ENCODE data around the gene BAIAP2L1.

Gene BAIAP2L1

DNA sequence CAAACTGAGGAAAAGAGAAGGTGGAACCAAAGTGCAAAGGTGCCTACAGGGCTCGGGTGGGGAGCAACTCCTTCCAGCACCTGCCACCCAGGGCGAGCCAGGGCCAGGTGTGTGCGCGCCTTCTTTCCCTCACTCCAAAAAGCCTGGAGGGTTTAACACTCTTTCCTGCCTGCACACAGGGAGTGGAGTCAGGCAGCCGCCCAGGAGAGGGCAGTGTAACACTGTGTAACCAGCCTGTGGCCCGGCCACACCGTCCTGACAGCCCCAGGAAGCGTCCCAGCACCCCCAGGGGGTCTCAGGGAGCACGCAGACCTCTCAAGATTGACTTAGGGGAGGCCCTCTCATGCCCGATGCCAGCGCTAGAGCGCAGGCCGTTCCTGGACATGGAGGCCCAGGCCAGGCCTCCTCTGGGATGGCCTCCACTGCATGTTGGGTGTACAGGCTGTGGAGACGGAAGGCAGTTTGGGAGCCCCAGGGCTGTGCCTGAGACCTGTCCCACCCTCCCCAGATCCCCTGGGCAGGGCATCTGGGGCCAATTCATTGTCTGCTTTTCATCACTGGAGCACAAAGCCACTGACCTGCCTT lies 106.0 kb downstream of the BAIAP2L1 start:
- H3K27ac ChIP-seq (ENCODE audit: low read depth, low read length), result no peak overlapping the region
- H3K4me1 ChIP-seq (ENCODE audit: control insufficient read depth, insufficient read depth, low read length, unreplicated experiment), result no peaks in the 10 kb centered on the region
- no peak overlapping the region for H2AFZ ChIP-seq (ENCODE audit: low read length, unreplicated experiment)
- H3K4me3 ChIP-seq (ENCODE audit: low read depth, low read length), result no peak overlapping the region
- H3K79me2 ChIP-seq (ENCODE audit: control insufficient read depth, insufficient read depth, low read length, unreplicated experiment), result peaks cover 8% of the 10 kb centered on the region
- H3K27me3 ChIP-seq (ENCODE audit: insufficient read depth, low read length), result no peaks in the 10 kb centered on the region
- H3K36me3 ChIP-seq (ENCODE audit: insufficient read depth, low read length), result peaks cover 6% of the 10 kb centered on the region; the same call in 1 of the 2 replicates

DNA sequence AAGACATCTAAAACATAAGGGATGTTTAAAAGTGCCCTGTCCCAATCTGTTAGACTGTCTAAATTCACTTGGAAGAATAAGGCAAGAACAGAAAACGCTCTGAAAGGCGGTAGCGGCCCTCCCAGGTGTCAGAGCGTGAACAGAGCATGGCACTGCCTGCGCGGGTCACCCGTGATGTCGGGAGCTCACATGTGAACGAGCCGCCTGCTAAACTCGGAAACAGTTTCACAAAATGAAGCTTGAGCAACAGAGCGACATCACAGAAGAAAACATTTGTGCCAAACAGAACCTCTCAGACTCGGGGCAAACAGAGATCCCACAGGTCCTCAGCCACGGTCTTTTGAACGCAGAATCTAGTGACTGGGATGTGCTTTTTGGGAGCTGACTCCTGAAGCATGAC lies 106.6 kb downstream of the BAIAP2L1 start:
- no peak overlapping the region for H3K4me3 ChIP-seq (ENCODE audit: low read depth, low read length)
- H3K27ac ChIP-seq (ENCODE audit: low read depth, low read length), result no peak overlapping the region
- no peaks in the 10 kb centered on the region for H3K27me3 ChIP-seq (ENCODE audit: insufficient read depth, low read length)
- H3K4me1 ChIP-seq (ENCODE audit: control insufficient read depth, insufficient read depth, low read length, unreplicated experiment), result peaks cover 2% of the 10 kb centered on the region
- peaks cover 6% of the 10 kb centered on the region; the same call in 1 of the 2 replicates for H3K36me3 ChIP-seq (ENCODE audit: insufficient read depth, low read length)
- no peak overlapping the region for H2AFZ ChIP-seq (ENCODE audit: low read length, unreplicated experiment)
- peaks cover 14% of the 10 kb centered on the region for H3K79me2 ChIP-seq (ENCODE audit: control insufficient read depth, insufficient read depth, low read length, unreplicated experiment)

DNA sequence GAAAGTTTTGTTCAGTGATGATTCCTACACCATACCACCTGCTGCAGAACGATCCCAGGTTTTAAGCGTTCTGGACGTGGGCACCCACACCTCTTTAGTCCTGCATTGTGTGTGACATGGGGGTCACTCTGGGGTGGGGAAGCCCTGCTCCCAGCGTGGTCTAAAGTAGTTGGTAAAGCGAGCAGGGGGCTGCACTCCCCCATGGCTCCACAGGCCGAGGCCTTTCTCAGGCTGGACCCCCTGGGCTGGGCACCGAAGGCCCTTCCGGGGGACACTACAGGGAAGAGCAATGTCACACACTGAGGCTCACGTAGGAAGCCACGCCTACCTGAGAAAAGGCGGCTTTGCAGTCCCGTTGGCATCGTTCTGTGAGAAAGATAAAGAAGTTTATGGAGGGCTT lies 107.1 kb downstream of the BAIAP2L1 start:
- Histone ChIP-seq H3K4me1 (ENCODE audit: control insufficient read depth, insufficient read depth, low read length, unreplicated experiment) (peaks cover 3% of the 10 kb centered on the region), H2AFZ (ENCODE audit: low read length, unreplicated experiment) (no peak overlapping the region), H3K79me2 (ENCODE audit: control insufficient read depth, insufficient read depth, low read length, unreplicated experiment) (peaks cover 20% of the 10 kb centered on the region), H3K36me3 (ENCODE audit: insufficient read depth, low read length) (peaks cover 6% of the 10 kb centered on the region; the same call in 1 of the 2 replicates), H3K27me3 (ENCODE audit: insufficient read depth, low read length) (no peaks in the 10 kb centered on the region), H3K4me3 (ENCODE audit: low read depth, low read length) (no peak overlapping the region), H3K27ac (ENCODE audit: low read depth, low read length) (no peak overlapping the region)

DNA sequence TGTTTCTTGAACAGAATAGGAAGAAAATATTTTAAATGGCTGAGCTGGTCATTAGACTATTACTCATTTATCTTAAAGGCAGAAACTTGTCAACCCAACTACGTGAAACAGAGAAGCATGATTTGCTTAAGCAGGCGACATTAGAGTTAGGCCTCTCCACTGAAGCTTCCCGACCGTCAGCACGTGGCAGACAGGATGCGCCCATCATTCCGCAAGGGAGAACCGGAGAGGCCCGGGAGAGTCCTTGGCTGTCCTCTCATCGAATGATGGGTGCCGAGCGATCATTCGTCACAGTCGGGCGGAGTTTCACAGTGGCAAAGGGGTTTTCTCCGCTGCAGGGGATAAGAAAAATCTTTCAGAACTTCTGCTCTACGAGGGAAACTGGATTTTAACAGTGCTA lies 107.6 kb downstream of the BAIAP2L1 start:
- no peak overlapping the region for H3K27ac ChIP-seq (ENCODE audit: low read depth, low read length)
- peaks cover 6% of the 10 kb centered on the region; the same call in 1 of the 2 replicates for H3K36me3 ChIP-seq (ENCODE audit: insufficient read depth, low read length)

DNA sequence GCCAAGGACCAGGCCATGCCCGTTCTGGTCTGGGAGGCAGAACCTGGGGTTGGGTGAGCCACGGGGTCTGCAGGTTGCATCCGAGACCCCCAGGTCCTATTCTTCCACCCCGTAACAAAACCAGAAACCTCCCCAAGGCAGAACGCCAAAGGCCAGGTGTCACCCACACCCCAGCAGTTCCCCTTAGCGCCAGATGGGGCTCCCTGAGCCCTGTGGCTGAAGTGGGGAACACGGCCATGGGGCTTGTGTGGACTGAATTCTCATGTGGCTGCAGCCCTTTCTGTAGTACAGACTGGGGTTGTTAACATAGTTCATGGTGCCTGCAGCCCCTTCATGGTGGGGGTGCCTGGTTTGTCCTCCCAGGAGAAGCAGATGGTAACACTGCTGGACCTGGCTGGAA lies 109.2 kb downstream of the BAIAP2L1 start:
- H3K4me1 ChIP-seq (ENCODE audit: control insufficient read depth, insufficient read depth, low read length, unreplicated experiment), result peaks cover 19% of the 10 kb centered on the region
- H3K79me2 ChIP-seq (ENCODE audit: control insufficient read depth, insufficient read depth, low read length, unreplicated experiment), result peaks cover 40% of the 10 kb centered on the region
- peaks cover 6% of the 10 kb centered on the region; the same call in 1 of the 2 replicates for H3K36me3 ChIP-seq (ENCODE audit: insufficient read depth, low read length)
- H3K27me3 ChIP-seq (ENCODE audit: insufficient read depth, low read length), result no peaks in the 10 kb centered on the region
- H3K4me3 ChIP-seq (ENCODE audit: low read depth, low read length), result no peak overlapping the region
- no peak overlapping the region for H3K27ac ChIP-seq (ENCODE audit: low read depth, low read length)
- no peak overlapping the region for H2AFZ ChIP-seq (ENCODE audit: low read length, unreplicated experiment)

More for the DNA sequence above, 107.6 kb downstream of the BAIAP2L1 start:
- H3K4me1 ChIP-seq (ENCODE audit: control insufficient read depth, insufficient read depth, low read length, unreplicated experiment), result peaks cover 4% of the 10 kb centered on the region
- no peak overlapping the region for H2AFZ ChIP-seq (ENCODE audit: low read length, unreplicated experiment)
- peaks cover 25% of the 10 kb centered on the region for H3K79me2 ChIP-seq (ENCODE audit: control insufficient read depth, insufficient read depth, low read length, unreplicated experiment)
- no peak overlapping the region for H3K4me3 ChIP-seq (ENCODE audit: low read depth, low read length)
- H3K27me3 ChIP-seq (ENCODE audit: insufficient read depth, low read length), result no peaks in the 10 kb centered on the region

DNA sequence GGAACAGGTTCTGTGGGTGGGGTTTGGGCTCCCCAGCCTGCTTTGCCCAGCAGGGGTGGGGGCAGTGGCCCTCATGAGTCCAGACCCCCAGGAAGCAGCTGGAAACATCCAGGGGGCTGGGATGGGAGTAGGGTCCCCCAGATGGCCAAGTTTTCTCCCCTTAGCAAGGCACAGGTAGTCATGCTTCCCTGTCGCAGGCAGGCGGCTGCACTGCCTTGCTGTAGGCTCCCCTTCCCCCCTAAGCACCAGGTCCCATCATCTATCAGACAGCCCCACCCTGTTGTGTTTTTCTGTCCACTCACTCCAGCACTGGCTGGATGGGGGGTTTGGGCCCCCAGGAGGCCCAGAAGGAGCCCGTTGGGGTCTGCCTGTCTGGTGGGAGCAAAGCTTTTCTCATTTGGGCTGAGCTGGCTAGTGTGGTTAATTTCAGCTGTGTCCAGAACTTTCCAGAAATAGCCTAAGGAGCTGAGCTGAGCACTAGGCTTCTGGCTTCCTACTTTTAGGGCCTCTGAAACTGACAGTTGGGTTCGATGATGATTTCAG lies 111.5 kb downstream of the BAIAP2L1 start:
- H3K27ac ChIP-seq (ENCODE audit: low read depth, low read length), result no peak overlapping the region
- no peak overlapping the region for H2AFZ ChIP-seq (ENCODE audit: low read length, unreplicated experiment)
- H3K27me3 ChIP-seq (ENCODE audit: insufficient read depth, low read length), result no peaks in the 10 kb centered on the region
- H3K4me3 ChIP-seq (ENCODE audit: low read depth, low read length), result no peak overlapping the region
- peaks cover 6% of the 10 kb centered on the region; the same call in 1 of the 2 replicates for H3K36me3 ChIP-seq (ENCODE audit: insufficient read depth, low read length)
- peaks cover 63% of the 10 kb centered on the region for H3K79me2 ChIP-seq (ENCODE audit: control insufficient read depth, insufficient read depth, low read length, unreplicated experiment)
- peaks cover 42% of the 10 kb centered on the region for H3K4me1 ChIP-seq (ENCODE audit: control insufficient read depth, insufficient read depth, low read length, unreplicated experiment)

DNA sequence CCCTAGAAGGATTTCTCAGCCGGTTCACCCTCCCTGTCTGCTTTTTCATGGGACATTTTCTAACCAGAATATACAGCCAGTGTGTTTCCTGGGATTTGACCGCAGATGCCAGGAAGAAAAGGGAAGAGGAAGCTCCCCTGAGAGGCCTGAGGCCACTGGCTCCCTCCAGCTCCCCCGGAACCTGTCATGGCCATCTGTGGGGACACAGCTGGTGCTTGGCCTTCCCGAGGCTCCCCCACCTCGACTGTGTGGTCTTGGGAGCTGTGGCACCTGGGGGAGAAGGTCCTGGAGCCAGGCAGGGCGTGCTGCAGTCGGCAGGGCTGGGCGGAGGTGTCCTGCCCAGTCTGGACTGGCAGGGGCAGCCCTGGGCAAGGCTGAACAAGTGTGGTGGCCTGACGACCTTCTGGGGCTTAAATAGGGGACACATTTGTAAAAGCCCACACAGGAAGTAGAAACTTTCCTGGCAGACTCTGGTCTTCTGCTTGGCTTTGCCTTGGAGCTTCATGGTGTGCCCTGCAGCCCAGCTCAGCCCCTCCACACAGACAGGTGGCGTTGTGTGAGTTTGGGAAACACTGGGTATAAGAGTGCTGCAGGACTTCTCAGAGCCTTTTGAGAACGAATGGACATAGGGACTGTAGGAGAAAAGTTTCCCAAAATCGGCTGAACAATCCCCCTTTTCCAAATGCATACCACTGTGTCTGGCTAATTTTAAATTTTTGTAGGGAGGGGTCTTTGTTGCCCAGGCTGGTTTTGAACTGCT lies 112.6 kb downstream of the BAIAP2L1 start:
- H3K79me2 ChIP-seq (ENCODE audit: control insufficient read depth, insufficient read depth, low read length, unreplicated experiment), result peaks cover 75% of the 10 kb centered on the region
- peaks cover 4% of the 10 kb centered on the region; the same call in 1 of the 2 replicates for H3K36me3 ChIP-seq (ENCODE audit: insufficient read depth, low read length)
- H2AFZ ChIP-seq (ENCODE audit: low read length, unreplicated experiment), result no peak overlapping the region
- H3K4me1 ChIP-seq (ENCODE audit: control insufficient read depth, insufficient read depth, low read length, unreplicated experiment), result peaks cover 51% of the 10 kb centered on the region
- H3K4me3 ChIP-seq (ENCODE audit: low read depth, low read length), result no peak overlapping the region
- H3K27ac ChIP-seq (ENCODE audit: low read depth, low read length), result no peak overlapping the region
- no peaks in the 10 kb centered on the region for H3K27me3 ChIP-seq (ENCODE audit: insufficient read depth, low read length)

DNA sequence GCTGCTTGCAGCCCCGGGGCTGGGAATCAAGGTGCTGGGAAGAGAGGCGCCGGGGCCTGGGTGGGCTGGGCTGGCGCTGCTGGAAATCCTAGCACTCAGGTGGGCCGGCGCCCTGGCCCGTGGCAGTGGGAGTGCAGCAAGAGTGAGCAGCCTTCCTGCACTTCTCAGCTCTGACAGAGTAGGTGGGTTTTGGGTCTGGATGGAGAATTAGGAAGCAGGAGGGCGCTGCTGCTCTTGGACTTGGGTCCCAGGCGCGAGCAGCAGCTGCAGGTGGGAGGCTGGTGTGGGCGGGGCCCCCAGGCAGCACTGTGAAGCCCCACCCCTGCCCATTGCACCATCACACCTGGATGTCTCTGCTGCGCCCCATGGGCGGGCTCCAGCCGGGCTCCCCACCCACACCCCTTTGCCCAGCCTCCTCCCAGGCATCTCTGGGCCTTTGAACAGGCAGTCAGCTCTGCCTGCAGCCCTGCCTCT lies 113.4 kb downstream of the BAIAP2L1 start:
- H3K79me2 ChIP-seq (ENCODE audit: control insufficient read depth, insufficient read depth, low read length, unreplicated experiment), result peaks cover 82% of the 10 kb centered on the region
- H3K27me3 ChIP-seq (ENCODE audit: insufficient read depth, low read length), result no peaks in the 10 kb centered on the region
- peaks cover 4% of the 10 kb centered on the region; the same call in 1 of the 2 replicates for H3K36me3 ChIP-seq (ENCODE audit: insufficient read depth, low read length)
- H2AFZ ChIP-seq (ENCODE audit: low read length, unreplicated experiment), result no peak overlapping the region
- peak overlapping the region; percentile 78; the same call in 1 of the 2 replicates for H3K27ac ChIP-seq (ENCODE audit: low read depth, low read length)
- no peak overlapping the region for H3K4me3 ChIP-seq (ENCODE audit: low read depth, low read length)
- H3K4me1 ChIP-seq (ENCODE audit: control insufficient read depth, insufficient read depth, low read length, unreplicated experiment), result peaks cover 51% of the 10 kb centered on the region

DNA sequence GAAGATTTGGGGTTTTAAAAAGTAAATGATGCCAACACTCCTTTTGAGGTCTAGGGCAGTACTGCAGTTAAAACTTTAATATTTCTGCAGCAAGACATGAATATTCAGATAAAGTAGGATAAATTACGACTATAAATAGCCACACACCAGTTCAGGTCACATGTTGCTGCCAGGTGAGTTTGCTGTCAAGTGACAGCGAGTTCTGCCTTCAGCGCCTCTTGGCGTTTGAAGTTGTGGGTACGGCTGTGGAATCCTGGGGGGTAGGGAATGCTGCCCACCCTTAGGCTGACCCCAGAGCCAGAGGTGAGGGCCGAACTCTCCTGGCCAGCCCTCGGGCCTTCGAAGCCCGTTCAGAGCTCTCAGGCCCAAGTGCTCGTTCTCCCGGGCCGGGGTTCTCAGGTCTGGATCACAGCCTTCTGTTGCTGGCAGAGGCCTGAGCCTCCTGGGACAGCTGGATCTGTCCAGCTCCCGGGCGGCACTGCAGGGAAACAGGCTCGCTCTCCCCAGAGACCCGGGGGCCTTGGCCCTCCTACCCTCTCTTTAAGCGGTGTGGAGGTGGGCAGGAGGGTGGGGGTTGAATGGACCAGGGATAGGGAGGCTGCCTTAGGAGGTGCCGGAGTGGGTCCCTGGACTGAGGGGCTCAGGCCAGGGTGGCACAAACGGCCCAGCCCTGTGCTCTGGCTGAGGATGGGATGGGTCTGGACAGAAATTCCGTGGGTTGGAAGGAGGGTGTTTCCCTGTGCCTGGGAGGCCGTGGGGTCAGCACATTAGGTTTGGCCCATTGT lies 114.0 kb downstream of the BAIAP2L1 start:
- H3K36me3 ChIP-seq (ENCODE audit: insufficient read depth, low read length), result peaks cover 4% of the 10 kb centered on the region; the same call in 1 of the 2 replicates
- peaks cover 87% of the 10 kb centered on the region for H3K79me2 ChIP-seq (ENCODE audit: control insufficient read depth, insufficient read depth, low read length, unreplicated experiment)
- no peak overlapping the region for H2AFZ ChIP-seq (ENCODE audit: low read length, unreplicated experiment)
- H3K4me3 ChIP-seq (ENCODE audit: low read depth, low read length), result peak overlapping the region; percentile 87
- peaks cover 51% of the 10 kb centered on the region for H3K4me1 ChIP-seq (ENCODE audit: control insufficient read depth, insufficient read depth, low read length, unreplicated experiment)
- peak overlapping the region; percentile 78 for H3K27ac ChIP-seq (ENCODE audit: low read depth, low read length)
- no peaks in the 10 kb centered on the region for H3K27me3 ChIP-seq (ENCODE audit: insufficient read depth, low read length)

DNA sequence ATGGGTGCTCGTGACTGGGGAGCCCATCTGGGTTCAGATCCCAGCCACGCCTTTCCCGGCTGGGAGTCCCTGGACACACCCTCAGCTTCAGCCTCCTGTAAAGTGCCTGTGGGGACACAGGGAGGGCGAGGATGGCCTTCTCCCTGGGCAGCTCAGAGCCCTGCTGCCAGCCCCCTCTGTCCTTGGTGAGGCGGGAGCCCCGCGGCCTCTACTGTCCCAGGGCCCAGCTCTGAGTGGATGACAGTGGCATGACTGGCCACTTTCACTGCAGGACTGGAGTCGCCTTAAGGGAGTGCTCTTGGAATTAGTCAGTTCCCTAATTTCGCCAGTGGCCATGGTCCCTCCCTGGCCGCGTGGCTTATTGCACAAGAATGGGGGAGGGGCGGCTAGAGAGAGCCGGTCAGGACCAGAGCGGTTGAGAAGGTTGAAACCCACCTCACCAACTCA lies 114.8 kb downstream of the BAIAP2L1 start:
- Histone ChIP-seq H3K27ac (ENCODE audit: low read depth, low read length) (peak overlapping the region; percentile 78), H3K4me1 (ENCODE audit: control insufficient read depth, insufficient read depth, low read length, unreplicated experiment) (peaks cover 51% of the 10 kb centered on the region), H2AFZ (ENCODE audit: low read length, unreplicated experiment) (no peak overlapping the region), H3K36me3 (ENCODE audit: insufficient read depth, low read length) (peaks cover 4% of the 10 kb centered on the region; the same call in 1 of the 2 replicates), H3K4me3 (ENCODE audit: low read depth, low read length) (peak overlapping the region; percentile 87), H3K27me3 (ENCODE audit: insufficient read depth, low read length) (no peaks in the 10 kb centered on the region), H3K79me2 (ENCODE audit: control insufficient read depth, insufficient read depth, low read length, unreplicated experiment) (peaks cover 84% of the 10 kb centered on the region)
